OCI-M2 (cell line): ENCODE results near the gene PIERCE2.
"Not testable (repeated sequence)": the region's sequence is repeated elsewhere in the genome, so short reads cannot be mapped to it uniquely, and the experiment has no call there.

Source experiments
- DNase-seq: peaks from one replicate; lab custom pipeline; 2025; ENCODE audit not compliant: unreplicated experiment; lab: John Stamatoyannopoulos, UW

The PIERCE2 gene

DNA sequence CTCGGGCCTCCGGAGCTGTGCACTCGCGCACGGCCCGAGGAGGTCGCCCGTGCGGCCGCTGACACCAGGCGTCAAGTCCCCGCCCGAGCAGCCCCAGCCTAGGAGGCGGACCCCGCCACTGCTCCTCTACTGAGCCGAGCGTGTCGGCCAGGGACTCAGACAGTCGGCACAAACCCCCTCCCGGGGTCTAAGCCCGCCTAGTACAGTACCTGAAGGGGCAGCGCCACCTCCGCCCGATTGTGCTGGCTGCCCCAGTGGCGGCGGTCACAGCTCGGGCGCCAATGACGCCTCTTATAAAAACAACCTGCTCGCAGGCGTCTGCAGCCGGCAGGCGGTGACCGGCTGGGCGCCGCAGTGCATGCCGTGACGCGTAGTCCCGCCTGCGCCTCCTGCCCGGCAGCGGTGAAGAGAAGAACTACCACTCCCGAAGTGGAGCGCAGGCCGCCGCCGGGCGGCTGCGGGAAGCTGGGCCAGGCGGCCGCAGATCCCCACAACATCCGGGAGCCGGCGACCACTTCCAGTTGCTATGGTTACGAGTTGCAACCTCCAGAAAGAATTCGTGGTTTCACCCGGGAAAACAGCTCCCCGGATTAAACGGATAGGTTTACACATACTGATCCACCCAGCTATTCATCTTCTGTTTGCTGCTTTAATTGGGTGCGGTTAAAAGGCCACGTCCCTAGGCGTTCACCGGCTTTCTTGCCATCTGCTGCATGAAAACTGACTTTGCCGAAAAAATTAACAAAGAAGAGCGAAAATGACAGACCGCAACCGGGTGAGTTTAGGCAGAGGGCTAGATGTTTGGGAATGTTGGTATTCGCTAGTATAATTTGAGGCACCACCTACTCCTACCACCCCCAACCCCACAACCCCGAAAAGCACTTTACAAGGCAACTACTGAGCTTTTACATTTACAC is at the start of gene PIERCE2, which contains the start of gene CCPG1:
PIERCE2 (plus strand) TSS at position 484 of the 917 bp plus-strand sequence; CDS start at position 758, 274 bp downstream.
CCPG1 (minus strand) TSS at position 348 of the 917 bp plus-strand sequence. CDS start 18,935 bp downstream, outside the sequence.
- DNase-seq: peak; percentile 63

DNA sequence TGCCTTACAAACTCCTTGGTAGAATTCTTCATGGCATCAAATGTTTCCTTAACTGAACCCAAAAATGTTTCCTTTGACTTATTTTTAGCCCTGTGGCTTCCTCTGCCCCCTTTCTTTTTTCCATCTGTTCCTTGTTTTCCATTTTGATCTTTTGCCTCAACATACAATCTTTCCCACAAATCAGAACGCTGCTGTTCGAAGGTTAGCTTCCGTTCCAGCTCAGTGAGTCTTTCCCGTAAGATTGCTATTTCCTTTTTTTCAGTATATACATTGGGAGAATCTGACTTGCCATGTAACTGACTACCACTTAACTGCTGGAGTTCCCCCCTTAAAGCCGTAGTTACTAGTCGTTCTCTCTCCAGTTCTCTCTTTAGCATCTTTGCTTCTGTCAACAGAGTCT is 48.0 kb upstream of the PIERCE2 start:
- DNase-seq: no peak

DNA sequence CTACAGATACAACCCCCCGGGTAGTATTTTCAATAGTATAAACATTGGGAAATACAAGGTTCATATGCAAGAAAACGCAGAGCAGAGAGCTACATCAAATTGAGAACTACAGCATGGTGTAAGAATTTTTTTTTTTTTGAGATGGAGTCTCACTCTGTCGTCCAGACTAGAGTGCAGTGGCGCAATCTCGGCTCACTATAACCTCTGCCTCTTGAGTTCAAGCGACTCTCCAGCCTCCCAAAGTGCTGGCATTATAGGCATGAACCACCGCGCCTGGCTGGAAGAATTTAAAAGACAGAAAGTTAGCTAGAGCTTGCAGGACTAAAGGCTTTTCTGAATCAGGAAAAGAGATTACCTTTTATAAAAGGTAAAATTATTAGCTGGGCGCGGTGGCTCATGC is 47.2 kb upstream of the PIERCE2 start:
- DNase-seq: no peak

- no peak for DNase-seq
These were observed 45.7 kb upstream of the PIERCE2 start for GRCh38 chr15:55362641-55363040.

- DNase-seq: no peak
These were observed 41.3 kb upstream of the PIERCE2 start for GRCh38 chr15:55366981-55367380.

DNA sequence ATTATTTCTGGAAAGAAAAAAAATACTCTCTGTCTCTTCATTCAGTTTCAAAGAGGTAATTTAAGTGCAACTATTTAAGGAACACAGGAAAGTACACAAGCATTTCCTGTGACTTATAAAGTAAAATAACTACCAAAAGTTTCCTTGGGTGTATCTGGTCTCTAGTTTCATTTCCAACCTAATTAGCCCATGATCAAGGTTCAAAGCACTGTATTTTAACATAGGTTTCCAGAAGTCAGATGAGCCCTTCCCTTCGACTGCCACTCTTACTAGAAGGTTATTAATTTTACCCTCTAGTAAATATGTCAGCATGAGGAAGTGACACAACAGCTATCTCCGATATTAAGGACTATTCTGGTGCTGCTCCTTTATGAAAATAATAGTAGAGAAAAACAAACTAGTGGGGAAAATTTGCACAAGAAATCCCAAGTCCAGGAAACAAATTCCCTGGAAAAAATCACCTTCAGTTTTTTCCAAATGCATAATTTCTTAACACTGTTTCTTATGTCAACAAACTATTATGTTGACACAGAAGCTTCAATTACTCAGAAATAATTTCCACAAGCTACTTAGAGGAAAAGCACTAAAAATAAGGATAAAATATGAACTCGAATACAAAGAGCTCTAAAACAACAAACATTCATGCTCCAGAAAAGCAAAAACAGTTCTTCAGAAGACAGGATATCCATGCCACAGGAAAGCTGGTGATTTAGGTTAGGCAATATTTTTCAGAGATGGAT is 35.4 kb upstream of the PIERCE2 start:
- DNase-seq: no peak

- no peak for DNase-seq
These were observed 29.2 kb upstream of the PIERCE2 start for GRCh38 chr15:55379095-55379494.

GRCh38 chr15:55381595-55381994 is 26.7 kb upstream of the PIERCE2 start:
- DNase-seq: no peak

- DNase-seq: no peak
These were observed 24.6 kb upstream of the PIERCE2 start for GRCh38 chr15:55383687-55384086.

GRCh38 chr15:55387027-55387426 is 21.3 kb upstream of the PIERCE2 start:
- no peak for DNase-seq

DNA sequence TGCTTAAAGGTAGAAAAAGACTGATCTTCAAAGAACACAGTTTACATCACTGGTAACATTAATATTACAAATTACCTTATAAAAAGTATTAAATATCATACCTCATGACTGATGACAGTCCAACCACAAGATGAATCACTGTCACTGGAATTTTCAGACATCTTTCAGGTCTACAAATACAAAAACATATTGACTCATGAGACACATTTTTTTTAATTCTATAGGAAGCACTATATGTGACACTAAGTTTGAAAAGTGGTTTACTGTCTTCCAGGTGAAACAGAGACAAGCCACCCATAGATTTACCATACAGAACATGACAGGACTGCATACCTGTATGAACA is 19.1 kb upstream of the PIERCE2 start:
- DNase-seq: no peak

DNA sequence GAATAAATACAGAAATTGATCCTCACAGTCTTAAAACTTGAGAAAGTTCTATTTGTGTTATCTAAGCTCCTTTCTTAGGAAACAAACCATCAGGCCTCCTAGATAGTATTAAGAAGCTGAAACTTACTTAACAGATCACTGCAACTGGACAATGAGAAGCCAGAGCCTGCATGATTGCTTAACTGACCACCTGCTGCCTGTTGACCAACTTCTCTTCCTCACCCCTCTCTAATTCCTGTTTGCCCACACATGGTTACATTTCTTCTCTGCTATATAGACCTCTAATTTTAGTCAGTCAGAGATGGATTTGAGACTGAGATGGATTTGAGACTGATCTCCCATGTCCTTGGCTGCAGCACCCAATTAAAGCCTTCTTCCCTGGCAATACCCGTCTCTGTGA is 13.6 kb upstream of the PIERCE2 start:
- DNase-seq: no peak

DNA sequence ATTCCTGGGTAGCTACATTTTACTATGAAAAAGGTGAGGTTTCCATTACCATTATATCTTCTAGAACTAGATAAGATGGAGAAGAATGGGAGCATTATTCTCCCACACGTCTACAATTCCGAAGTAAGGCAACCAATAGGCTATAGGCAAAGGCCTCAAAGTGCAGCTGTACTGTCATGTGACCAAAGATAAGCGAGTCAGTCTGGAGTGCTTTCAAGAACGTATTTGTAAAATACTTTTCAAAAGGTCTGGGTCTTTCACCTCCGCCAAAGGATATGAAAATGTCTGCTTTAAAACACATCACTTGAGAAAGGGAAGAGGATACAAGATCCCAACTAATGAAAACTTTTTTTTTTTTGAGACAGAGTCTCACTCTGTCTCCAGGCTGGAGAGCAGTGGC is 10.1 kb upstream of the PIERCE2 start:
- no peak for DNase-seq

GRCh38 chr15:55400050-55400449 is 8.2 kb upstream of the PIERCE2 start:
- DNase-seq: not testable (repeated sequence)

GRCh38 chr15:55401786-55402246 is 6.5 kb upstream of the PIERCE2 start:
- DNase-seq: no peak

DNA sequence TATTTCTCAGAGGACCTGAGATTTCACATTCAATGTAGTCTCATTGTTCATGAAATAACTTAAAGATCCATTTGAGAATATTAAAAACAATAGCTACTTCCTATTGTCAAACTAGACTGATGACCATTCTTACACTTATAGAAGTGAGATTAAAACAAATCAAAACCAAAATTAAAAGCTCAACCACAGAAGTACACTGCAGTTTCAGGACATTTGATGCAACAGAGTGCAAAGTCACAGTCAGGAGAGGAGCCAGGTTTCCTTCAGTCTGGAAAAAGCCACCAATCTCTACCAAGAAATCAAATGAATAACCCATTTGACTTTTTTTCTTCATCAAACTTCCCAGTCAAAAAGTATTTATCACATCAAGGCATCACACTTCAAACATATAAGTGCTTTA is 5.6 kb upstream of the PIERCE2 start:
- no peak for DNase-seq

GRCh38 chr15:55403531-55403930 is 4.8 kb upstream of the PIERCE2 start:
- DNase-seq: no peak

- DNase-seq: no peak
These were observed 740 bp upstream of the PIERCE2 start for GRCh38 chr15:55407498-55408011.

DNA sequence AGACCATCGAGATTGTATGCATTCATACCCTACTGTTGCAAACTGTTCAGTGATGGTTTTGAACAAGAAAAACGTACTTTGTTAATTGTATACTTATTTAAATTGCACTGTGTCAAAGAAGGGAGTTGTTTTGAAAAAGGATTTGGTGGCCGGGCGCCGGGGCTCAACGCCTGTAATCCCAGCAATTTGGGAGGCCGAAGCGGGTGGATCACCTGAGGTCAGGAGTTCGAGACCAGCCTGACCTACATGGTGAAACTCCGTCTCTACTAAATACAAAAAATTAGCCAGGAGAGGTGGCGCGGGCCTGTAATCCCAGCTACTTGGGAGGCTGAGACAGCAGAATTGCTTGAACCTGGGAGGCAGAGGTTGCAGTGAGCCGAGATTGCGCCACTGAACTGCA is 681 bp downstream of the PIERCE2 start:
- DNase-seq: not testable (repeated sequence)

DNA sequence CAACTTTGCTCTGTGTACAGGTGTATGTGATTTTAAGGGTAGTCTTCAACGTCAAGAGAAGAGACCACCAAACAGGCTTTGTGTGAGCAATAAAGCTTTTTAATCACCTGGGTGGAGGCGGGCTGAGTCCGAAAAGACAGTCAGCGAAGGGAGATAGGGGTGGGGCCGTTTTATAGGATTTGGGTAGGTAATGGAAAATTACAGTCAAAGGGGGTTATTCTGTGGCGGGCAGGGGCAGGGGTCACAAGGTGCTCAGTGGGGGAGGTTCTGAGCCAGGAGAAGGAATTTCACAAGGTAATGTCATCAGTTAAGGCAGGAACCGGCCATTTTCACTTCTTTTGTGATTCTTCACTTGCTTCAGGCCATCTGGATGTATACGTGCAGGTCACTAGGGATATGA is 9.4 kb downstream of the PIERCE2 start:
- DNase-seq: not testable (repeated sequence)

DNA sequence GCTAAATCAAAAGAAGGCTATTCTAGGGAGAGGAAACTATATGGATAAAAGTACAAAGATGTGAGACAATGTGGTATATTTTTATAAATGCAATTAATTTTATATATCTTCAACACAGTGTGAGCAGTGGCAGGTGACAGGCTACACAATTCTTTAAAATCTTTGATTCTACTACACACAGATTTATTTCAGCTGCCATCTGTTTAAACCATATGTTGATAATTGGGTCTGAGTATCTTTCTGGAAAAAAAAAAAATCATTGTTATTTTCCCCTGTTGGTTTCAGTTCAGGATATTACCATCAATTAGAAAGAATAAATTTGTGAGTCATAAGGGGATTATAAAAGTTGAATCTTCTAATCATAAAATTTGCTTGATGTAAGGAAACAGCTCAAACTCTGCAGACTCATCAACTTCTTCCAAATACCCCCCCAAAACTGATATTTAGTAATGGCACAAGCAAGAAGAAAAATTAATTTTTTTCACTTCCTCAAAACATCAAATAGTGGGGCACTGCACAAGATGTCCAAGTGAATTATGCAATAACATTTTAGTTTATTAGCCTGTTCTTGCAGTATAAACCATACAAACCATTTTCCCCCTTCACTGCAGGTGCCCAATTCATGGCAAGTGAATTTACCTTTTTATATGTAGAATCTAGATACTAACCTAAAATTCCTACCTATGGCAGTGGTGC is 12.0 kb downstream of the PIERCE2 start:
- DNase-seq: no peak
